GM18951 (cell line): Measurements from ENCODE around the gene AKR1B1.

Source experiments
- POLR2A ChIP-seq: IDR thresholded peaks from 4 replicates; pipeline ENCODE4 v1.6.1; 2011; ENCODE audit warnings: mild to moderate bottlenecking; ENCODE audit not compliant: insufficient read length, insufficient read depth; ENCODE audit errors: extremely low read depth
- in situ Hi-C: fragments of 300-500 bp; cut with MboI; formaldehyde crosslinking; loops from one replicate; pipeline ENCODE4 v1.12.0; 2022; ENCODE audit warnings: low sequenced_read_pairs, mixed read lengths, inconsistent platforms; ENCODE audit not compliant: unreplicated experiment

AKR1B1 gene

GRCh38 chr7:134447383-134447782, 11.5 kb downstream of the AKR1B1 start:
- in situ Hi-C loops: loop anchor here (10.0 kb wide), 1 partner anchor 157 kb away; no protein-coding TSS in a partner anchor
- no peak for TF ChIP-seq POLR2A

GRCh38 chr7:134446923-134447322, 12.0 kb downstream of the AKR1B1 start:
- TF ChIP-seq POLR2A: no peak
- in situ Hi-C loops: loop anchor here (10.0 kb wide), 1 partner anchor 158 kb away; no protein-coding TSS in a partner anchor

- TF ChIP-seq POLR2A: no peak
- in situ Hi-C loops: loop anchor here (10.0 kb wide), 1 partner anchor 158 kb away; no protein-coding TSS in a partner anchor
These were observed 12.5 kb downstream of the AKR1B1 start for GRCh38 chr7:134446446-134446845.

DNA sequence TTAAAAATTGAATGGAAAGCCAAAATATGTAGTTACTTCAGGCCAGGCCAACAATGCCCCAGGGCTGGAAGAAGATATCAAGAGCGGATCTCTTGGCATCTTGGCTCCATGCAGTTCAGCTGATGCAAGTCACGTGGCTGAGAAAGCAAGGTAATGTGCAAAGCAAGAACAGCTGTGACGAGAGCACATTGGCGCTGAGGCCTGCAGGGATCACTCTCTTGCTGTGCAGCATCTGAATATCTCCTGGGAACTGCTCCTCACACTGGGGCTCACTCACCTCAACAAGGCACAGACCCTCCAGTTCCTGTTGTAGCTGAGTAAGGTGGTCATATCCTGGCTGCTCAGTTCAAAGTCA, 14.0 kb downstream of the AKR1B1 start:
- TF ChIP-seq POLR2A: no peak
- in situ Hi-C loops: loop anchor here (10.0 kb wide), 1 partner anchor 160 kb away; no protein-coding TSS in a partner anchor

GRCh38 chr7:134444198-134444960, 14.5 kb downstream of the AKR1B1 start:
- TF ChIP-seq POLR2A: no peak
- in situ Hi-C loops: loop anchor here (10.0 kb wide), 1 partner anchor 160 kb away; no protein-coding TSS in a partner anchor

DNA sequence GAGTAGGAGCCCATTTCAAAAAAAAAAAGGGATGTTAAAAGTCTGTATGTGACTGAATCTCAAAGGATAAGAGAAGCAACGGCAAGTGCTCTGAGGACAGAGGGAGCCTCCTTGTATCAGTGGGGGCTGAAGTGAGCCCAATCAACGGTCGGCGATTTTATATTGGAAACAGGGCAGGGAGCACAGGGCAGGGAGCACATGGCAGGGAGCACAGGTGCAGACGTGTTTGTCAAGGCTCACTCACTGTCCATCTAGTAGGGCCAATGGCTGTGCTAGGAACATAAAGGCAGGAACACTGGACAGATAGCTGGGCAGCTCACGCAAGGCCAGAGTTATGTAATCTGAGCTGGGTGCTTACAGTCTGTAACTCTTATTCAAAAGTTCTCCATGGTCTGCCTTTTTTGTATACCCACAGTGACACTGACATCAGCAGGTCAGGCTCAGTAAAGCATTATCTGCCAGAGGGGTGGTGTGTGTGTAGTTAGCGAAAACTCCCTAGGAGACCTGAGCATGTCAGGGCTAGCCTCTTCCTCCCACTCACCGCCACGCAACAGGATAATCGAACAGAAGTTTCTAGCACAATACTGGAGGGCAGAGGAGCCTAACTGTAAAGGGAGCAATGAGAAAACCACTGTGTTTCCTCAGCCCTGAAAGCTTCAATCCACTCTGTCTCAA, 15.4 kb downstream of the AKR1B1 start:
- in situ Hi-C loops: loop anchor here (10.0 kb wide), 1 partner anchor 161 kb away; no protein-coding TSS in a partner anchor
- no peak for TF ChIP-seq POLR2A

DNA sequence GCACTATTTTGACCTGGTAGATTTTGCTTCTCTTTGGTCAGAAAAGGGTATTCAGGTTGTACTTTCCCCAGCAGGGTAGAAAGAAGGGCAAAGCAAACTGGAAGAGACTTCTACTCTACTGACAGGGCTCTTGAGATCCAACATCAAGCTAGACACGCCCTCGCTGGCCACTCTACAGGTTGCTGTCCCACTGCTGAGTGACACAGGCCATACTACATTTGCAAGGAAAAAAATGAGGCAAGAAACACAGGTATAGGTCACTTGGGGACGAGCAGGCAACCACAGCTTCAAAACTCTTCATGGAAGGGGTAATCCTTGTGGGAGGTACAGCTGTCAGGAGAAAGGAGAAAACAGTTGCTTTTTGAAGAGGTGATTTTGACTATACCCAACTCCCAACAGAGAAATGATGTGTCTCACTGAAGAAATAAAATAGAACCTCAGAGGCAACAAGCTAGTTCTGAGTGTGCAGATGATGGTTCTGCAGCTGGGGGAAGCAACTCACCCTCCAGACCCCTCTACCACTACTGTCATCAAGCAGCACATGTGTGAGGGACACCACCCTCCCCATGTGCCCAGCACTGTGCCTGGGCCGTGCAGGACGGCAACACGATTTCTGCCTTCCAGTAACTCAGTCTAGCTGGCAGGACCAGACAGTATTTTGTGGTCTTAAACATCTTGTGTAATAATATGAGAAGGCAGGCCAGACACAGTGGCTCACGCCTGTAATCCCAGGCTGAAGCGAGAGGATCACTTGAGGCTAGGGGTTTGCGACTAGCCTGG, 16.3 kb downstream of the AKR1B1 start:
- in situ Hi-C loops: loop anchor here (10.0 kb wide), 1 partner anchor 162 kb away; no protein-coding TSS in a partner anchor
- no peak for TF ChIP-seq POLR2A

- no peak for TF ChIP-seq POLR2A
- in situ Hi-C loops: loop anchor here (10.0 kb wide), 1 partner anchor 164 kb away; no protein-coding TSS in a partner anchor
These were observed 17.6 kb downstream of the AKR1B1 start for GRCh38 chr7:134441264-134441663.

DNA sequence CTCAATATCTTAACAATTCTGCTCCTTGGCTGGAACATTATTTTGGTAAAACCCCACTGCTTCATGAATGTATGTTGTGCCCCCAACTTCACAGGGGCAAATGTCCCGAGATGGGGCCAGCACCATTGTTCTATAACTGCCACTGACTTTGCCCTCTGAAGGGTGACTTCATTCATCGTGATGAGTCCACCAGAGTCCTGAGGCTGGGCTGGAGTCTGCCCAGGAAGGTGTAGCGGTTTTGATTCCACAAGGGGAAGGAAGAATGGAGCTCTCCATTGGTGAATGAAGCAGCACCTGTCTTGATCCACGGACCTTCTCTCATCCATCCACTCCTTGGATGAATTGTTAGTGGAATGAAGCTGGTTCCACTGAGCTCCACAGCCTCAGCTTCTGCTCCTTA, 18.4 kb downstream of the AKR1B1 start:
- no peak for TF ChIP-seq POLR2A

DNA sequence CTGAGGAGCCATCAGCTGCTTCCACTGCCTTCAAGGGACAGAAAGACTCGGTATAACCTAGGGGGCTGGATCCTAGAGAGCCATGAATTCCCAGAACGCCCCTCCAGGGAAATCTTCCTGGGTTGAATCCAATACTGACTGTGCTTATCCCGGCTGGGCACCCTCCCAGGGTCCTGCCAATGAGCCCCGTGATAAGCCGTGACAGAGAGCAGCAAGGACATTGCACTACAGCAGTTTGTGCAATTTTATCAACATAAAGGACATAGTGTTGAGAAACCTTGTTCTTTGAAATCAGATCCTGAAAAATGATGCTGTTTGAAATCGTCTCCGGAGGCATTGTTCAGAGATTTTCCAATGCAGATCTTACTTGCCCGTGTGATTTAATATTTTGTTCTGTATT, 18.8 kb downstream of the AKR1B1 start:
- no peak for TF ChIP-seq POLR2A
- in situ Hi-C loops: loop anchor here (10.0 kb wide), 1 partner anchor 165 kb away; no protein-coding TSS in a partner anchor

More for the DNA sequence above, 18.4 kb downstream of the AKR1B1 start:
- in situ Hi-C loops: loop anchor here (10.0 kb wide), 1 partner anchor 164 kb away; no protein-coding TSS in a partner anchor

DNA sequence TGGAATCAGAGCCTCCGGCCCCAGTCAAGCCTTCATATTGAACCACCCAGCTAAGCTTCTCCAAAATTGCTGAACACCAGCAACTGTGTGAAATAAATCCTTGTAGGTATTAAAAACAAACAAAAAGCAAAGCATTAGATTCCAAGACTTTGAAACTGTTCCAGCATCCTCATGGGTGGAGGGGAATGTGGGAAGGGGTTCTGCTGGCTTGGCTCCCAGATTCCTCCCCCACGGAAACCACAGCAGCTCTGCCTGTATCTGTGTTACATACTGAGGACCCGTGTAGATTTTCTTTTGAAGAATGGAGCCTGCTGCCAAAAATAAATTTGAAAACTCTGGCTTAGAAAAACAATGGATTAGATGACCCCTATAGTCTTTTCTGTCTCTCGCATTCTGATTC, 20.0 kb downstream of the AKR1B1 start:
- in situ Hi-C loops: no loop called here

DNA sequence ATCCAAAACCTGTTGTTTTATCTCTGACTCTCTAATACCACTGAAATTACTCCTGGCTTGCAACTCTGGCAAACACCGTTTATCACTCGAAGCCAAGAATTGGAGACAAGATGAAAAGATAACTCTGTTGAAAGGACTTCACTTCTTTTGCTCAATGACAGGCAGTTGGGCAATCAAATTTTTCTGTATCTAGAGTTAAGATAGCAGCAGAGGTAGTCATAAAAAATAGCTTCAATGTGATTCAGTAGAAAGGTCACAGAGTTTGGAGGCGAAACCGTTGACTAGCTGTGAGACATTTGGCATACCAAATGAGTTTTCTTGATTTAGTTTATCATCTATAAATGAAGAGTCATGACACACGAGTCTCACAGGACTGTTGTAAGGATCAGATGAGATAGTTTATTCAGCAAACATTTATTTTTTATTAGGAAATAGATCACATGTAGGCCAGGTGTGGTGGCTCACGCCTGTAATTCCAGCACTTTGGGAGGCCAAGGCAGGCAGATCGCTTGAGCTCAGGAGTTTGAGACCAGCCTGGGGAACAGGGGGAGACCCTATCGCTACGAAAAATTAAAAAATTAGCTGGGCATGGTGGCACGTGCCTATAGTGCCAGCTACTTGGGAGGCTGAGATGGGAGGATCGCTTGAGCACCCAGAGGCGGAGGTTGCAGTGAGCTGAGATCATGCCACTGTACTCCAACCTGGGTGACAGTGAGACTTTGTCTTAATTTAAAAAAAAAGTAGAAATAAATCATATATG, 23.6 kb downstream of the AKR1B1 start:
- no peak for TF ChIP-seq POLR2A
- in situ Hi-C loops: no loop called here

More for the DNA sequence above, 20.0 kb downstream of the AKR1B1 start:
- no peak for TF ChIP-seq POLR2A
